ENCODE measurements around the gene SNIP1.

- TF ChIP-seq, protein P1, sequence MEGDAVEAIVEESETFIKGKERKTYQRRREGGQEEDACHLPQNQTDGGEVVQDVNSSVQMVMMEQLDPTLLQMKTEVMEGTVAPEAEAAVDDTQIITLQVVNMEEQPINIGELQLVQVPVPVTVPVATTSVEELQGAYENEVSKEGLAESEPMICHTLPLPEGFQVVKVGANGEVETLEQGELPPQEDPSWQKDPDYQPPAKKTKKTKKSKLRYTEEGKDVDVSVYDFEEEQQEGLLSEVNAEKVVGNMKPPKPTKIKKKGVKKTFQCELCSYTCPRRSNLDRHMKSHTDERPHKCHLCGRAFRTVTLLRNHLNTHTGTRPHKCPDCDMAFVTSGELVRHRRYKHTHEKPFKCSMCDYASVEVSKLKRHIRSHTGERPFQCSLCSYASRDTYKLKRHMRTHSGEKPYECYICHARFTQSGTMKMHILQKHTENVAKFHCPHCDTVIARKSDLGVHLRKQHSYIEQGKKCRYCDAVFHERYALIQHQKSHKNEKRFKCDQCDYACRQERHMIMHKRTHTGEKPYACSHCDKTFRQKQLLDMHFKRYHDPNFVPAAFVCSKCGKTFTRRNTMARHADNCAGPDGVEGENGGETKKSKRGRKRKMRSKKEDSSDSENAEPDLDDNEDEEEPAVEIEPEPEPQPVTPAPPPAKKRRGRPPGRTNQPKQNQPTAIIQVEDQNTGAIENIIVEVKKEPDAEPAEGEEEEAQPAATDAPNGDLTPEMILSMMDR (conservative IDR thresholded peaks at IDR 0.05): no peak
- TF ChIP-seq ZFX (IDR thresholded peaks at IDR 0.05): no peak
These were observed 38.7 kb downstream of the SNIP1 start for GRCh38 chr1:37515185-37516034.

Measured in C4-2B (cell line).